Osteoblast (primary cell): ENCODE measurements around the gene NFRKB. TPM values are rescaled to one million over a fixed set of nuclear protein-coding genes. Genes with fewer than 3 reads are reported as not detected.

Experiments
- DNase-seq: peaks from one replicate; pipeline ENCODE4 v3.0.0; 2011; ENCODE audit warnings: low spot score, mixed read lengths; ENCODE audit not compliant: insufficient read length; ENCODE audit errors: missing footprints
- H2AFZ ChIP-seq: 2 replicates; pipeline ENCODE4 v1.6.0; 2011; ENCODE audit warnings: mild to moderate bottlenecking, low read length
- H3K27ac ChIP-seq: 2 replicates; pipeline ENCODE4 v1.5.1; 2011; ENCODE audit warnings: mild to moderate bottlenecking, low read depth, low read length, moderate library complexity
- H3K27me3 ChIP-seq: 2 replicates; pipeline ENCODE4 v1.6.0; 2012; ENCODE audit warnings: mild to moderate bottlenecking, control low read depth, inconsistent platforms, low read length, moderate library complexity; ENCODE audit not compliant: insufficient read depth
- H3K36me3 ChIP-seq: 2 replicates; pipeline ENCODE4 v1.5.1; 2011; ENCODE audit warnings: mild to moderate bottlenecking, low read length, control low read depth, moderate library complexity; ENCODE audit not compliant: insufficient read depth
- H3K4me1 ChIP-seq: 2 replicates; pipeline ENCODE4 v1.5.1; 2011; ENCODE audit warnings: mild to moderate bottlenecking, low read length, control low read depth, moderate library complexity; ENCODE audit not compliant: insufficient read depth
- H3K4me2 ChIP-seq: 2 replicates; pipeline ENCODE4 v1.6.0; 2011; ENCODE audit warnings: mild to moderate bottlenecking, low read length; ENCODE audit not compliant: insufficient read depth
- H3K4me3 ChIP-seq: fragments of 200-600 bp; sonication (generic); 3 replicates; pipeline ENCODE4 v1.5.1; 2012; ENCODE audit warnings: mild to moderate bottlenecking, low read length, inconsistent platforms; ENCODE audit not compliant: insufficient read depth
- H3K79me2 ChIP-seq: 2 replicates; pipeline ENCODE4 v1.6.0; 2012; ENCODE audit warnings: mild to moderate bottlenecking, low read length, control low read depth, inconsistent platforms; ENCODE audit not compliant: insufficient read depth
- H3K9me3 ChIP-seq: 2 replicates; pipeline ENCODE4 v1.5.1; 2011; ENCODE audit warnings: low read depth, low read length, control low read depth
- H4K20me1 ChIP-seq: 2 replicates; pipeline ENCODE4 v1.6.0; 2012; ENCODE audit warnings: mild to moderate bottlenecking, low read length, control low read depth; ENCODE audit not compliant: insufficient read depth
- total RNA-seq: library from RNA; depleted of rRNA; stranded (reverse); fragments of >200 nt; gene quantifications from 2 replicates; pipeline ENCODE4 v1.2.3, GENCODE V29; 2012
- TF ChIP-seq, protein P1 (sequence below): IDR thresholded peaks from 2 replicates; pipeline ENCODE4 v1.5.1; 2011; ENCODE audit warnings: mild to moderate bottlenecking, low read depth, low read length, moderate library complexity; ENCODE audit errors: extremely low read depth

NFRKB gene
- total RNA-seq, 1 donor, result 15.2 TPM

DNA sequence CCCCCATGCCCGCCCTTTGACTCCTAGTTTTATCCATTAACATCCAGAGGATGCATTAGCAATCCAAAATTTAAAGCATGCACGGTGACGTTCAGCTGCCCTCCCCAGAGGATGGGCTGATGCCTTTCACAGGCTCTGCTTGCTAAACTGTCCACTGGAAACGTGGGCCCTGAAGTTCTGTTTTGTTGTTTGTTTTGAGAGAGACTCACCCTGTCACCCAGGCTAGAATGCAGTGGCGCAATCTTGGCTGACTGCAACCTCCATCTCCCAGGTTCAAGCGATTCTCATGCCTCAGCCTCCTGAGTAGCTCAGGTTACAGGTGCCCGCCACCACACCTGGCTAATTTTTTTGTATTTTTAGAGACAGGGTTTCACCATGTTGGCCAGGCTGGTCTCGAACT, 39.3 kb downstream of the NFRKB start:
- no peak overlapping the region for H3K4me3 ChIP-seq
- H3K79me2 ChIP-seq, result no peaks in the 10 kb centered on the region
- peaks cover 5% of the 10 kb centered on the region for H3K36me3 ChIP-seq
- peaks cover 6% of the 10 kb centered on the region for H3K4me1 ChIP-seq
- no peaks in the 10 kb centered on the region for H3K9me3 ChIP-seq
- DNase-seq, result no peak
- no peak overlapping the region for H2AFZ ChIP-seq
- H3K27me3 ChIP-seq, result peaks cover 20% of the 10 kb centered on the region
- no peaks in the 10 kb centered on the region for H4K20me1 ChIP-seq
- H3K4me2 ChIP-seq, result no peak overlapping the region
- H3K27ac ChIP-seq, result no peak overlapping the region
- TF ChIP-seq, protein P1, sequence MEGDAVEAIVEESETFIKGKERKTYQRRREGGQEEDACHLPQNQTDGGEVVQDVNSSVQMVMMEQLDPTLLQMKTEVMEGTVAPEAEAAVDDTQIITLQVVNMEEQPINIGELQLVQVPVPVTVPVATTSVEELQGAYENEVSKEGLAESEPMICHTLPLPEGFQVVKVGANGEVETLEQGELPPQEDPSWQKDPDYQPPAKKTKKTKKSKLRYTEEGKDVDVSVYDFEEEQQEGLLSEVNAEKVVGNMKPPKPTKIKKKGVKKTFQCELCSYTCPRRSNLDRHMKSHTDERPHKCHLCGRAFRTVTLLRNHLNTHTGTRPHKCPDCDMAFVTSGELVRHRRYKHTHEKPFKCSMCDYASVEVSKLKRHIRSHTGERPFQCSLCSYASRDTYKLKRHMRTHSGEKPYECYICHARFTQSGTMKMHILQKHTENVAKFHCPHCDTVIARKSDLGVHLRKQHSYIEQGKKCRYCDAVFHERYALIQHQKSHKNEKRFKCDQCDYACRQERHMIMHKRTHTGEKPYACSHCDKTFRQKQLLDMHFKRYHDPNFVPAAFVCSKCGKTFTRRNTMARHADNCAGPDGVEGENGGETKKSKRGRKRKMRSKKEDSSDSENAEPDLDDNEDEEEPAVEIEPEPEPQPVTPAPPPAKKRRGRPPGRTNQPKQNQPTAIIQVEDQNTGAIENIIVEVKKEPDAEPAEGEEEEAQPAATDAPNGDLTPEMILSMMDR, result no peak

- no peak overlapping the region for H3K4me3 ChIP-seq
- no peak overlapping the region for H2AFZ ChIP-seq
- H3K36me3 ChIP-seq, result no peaks in the 10 kb centered on the region
- no peak overlapping the region for H3K27ac ChIP-seq
- H3K4me2 ChIP-seq, result no peak overlapping the region
- H3K79me2 ChIP-seq, result no peaks in the 10 kb centered on the region
- TF ChIP-seq, protein P1, result no peak
- no peaks in the 10 kb centered on the region for H4K20me1 ChIP-seq
- H3K9me3 ChIP-seq, result no peaks in the 10 kb centered on the region
- no peak for DNase-seq
- peaks cover 28% of the 10 kb centered on the region for H3K27me3 ChIP-seq
- H3K4me1 ChIP-seq, result peaks cover 6% of the 10 kb centered on the region
These were observed 40.3 kb downstream of the NFRKB start for GRCh38 chr11:129855086-129855485.

DNA sequence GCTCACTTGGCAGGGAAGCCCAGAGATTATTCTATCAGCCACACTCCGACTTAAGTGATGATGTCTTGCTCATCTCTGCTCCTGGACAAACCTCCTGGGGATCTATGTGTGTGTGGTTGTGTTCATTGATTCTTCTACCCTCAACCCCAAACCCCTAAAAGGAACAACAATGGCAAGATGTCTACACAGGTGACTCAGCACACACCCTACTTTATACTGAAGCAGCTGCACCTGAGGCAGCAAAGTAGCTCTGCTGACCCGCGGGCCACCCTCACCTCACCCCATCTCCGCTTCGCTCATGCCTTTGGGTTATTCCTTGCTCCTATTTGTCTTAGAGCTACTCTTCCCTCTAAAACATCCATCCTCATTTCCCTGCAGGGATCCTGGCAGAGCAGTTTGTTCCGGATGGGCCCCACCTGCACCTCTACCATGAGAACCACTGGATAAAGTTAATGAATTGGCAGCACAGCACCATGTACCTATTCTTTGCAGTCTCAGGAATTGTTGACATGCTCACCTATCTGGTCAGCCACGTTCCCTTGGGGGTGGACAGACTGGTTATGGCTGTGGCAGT, 41.1 kb downstream of the NFRKB start:
- H3K79me2 ChIP-seq, result no peaks in the 10 kb centered on the region
- H3K4me1 ChIP-seq, result peaks cover 6% of the 10 kb centered on the region
- H3K27ac ChIP-seq, result no peak overlapping the region
- H3K4me3 ChIP-seq, result no peak overlapping the region
- TF ChIP-seq, protein P1, result no peak
- H2AFZ ChIP-seq, result no peak overlapping the region
- no peak overlapping the region for H3K4me2 ChIP-seq
- no peaks in the 10 kb centered on the region for H3K9me3 ChIP-seq
- no peaks in the 10 kb centered on the region for H3K36me3 ChIP-seq
- no peaks in the 10 kb centered on the region for H4K20me1 ChIP-seq
- DNase-seq, result no peak
- H3K27me3 ChIP-seq, result peaks cover 30% of the 10 kb centered on the region

- no peak overlapping the region for H3K4me3 ChIP-seq
- H2AFZ ChIP-seq, result no peak overlapping the region
- peaks cover 37% of the 10 kb centered on the region for H3K27me3 ChIP-seq
- H3K36me3 ChIP-seq, result no peaks in the 10 kb centered on the region
- no peak overlapping the region for H3K4me2 ChIP-seq
- TF ChIP-seq, protein P1, result no peak
- H3K4me1 ChIP-seq, result peaks cover 6% of the 10 kb centered on the region
- H3K9me3 ChIP-seq, result no peaks in the 10 kb centered on the region
- no peaks in the 10 kb centered on the region for H3K79me2 ChIP-seq
- no peaks in the 10 kb centered on the region for H4K20me1 ChIP-seq
- no peak for DNase-seq
- H3K27ac ChIP-seq, result no peak overlapping the region
These were observed 41.7 kb downstream of the NFRKB start for GRCh38 chr11:129853518-129854231.
